Prostate gland (tissue), 2 donors: ENCODE measurements around the gene FAM217B.

Source experiments
- CTCF ChIP-seq, 4 experiments: fragments of 200-600 bp in 2 of 4; fragments of 450-650 bp in 2 of 4; sonication (generic) in 2 of 4; IDR thresholded peaks; 1 replicate in 3 of 4; 2 replicates in 1 of 4; pipeline ENCODE4 v1.5.1; 2016 to 2019; ENCODE audit warnings: antibody characterized with exemption in 4 of 4, mild to moderate bottlenecking in 2 of 4, moderate library complexity in 2 of 4
- POLR2A ChIP-seq: fragments of 450-650 bp; IDR thresholded peaks from one replicate; pipeline ENCODE4 v1.6.1; 2016; ENCODE audit warnings: antibody characterized with exemption, mild to moderate bottlenecking
- POLR2AphosphoS5 ChIP-seq: sonication (generic); formaldehyde crosslinking; IDR thresholded peaks from one replicate; pipeline ENCODE4 v1.6.1; 2017; ENCODE audit warnings: antibody characterized with exemption

DNA sequence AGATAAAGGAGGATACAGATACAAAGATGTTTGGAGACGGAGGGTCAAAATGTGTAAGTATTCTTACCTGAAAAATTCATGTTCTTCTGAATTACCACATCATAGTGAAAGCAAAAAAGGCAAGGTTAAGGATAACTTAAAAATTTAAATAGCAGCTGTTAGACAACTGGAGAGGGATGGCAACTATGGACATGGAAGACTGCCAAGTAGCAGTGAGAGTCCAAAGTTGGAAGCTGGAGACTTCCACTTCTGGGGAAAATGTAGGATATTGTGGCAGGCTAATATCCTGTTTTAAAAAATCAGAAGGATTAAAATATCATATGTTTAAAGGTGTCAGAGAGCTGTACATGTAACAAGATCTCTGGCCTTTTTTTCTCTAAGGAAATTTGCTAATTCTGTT, 36.6 kb upstream of the FAM217B start:
- TF ChIP-seq CTCF (IDR thresholded peaks at IDR 0.05) (no peak), POLR2AphosphoS5 (no peak), POLR2A (no peak)
